Right atrium auricular region (tissue), 2 donors: ENCODE measurements around the gene CREB3. TPM values are rescaled to one million over a fixed set of nuclear protein-coding genes. Genes with fewer than 3 reads are reported as not detected.

Experiments used
- DNase-seq: peaks from one replicate; pipeline ENCODE4 v3.0.0-alpha.2; 2019; ENCODE audit warnings: low spot score
- H3K27ac ChIP-seq, 2 donors: fragments of 200-600 bp; sonication (generic); 1 replicate in 1 of 2; 2 replicates in 1 of 2; pipeline ENCODE4 v1.5.1; 2016 to 2019
- H3K27me3 ChIP-seq, 2 donors: fragments of 200-600 bp; sonication (generic); one replicate each; pipeline versions ENCODE4 v1.5.1 to v1.6.0; 2017 to 2019
- H3K36me3 ChIP-seq: fragments of 200-600 bp; sonication (generic); one replicate; pipeline ENCODE4 v1.5.1; 2016
- H3K4me1 ChIP-seq, 2 donors: fragments of 200-600 bp; sonication (generic); one replicate each; pipeline versions ENCODE4 v1.5.1 to v1.6.0; 2017 to 2019
- H3K4me3 ChIP-seq, 2 donors: fragments of 200-600 bp; sonication (generic); 1 replicate in 1 of 2; 2 replicates in 1 of 2; pipeline ENCODE4 v1.5.1; 2017 to 2019; ENCODE audit warnings: mild to moderate bottlenecking in 1 of 2, moderate library complexity in 1 of 2
- H3K9me3 ChIP-seq, 2 donors: fragments of 200-600 bp; sonication (generic); one replicate each; pipeline ENCODE4 v1.5.1; 2019
- CTCF ChIP-seq, 2 donors: fragments of 200-600 bp; sonication (generic); IDR thresholded peaks; one replicate each; pipeline ENCODE4 v1.5.1; 2019; ENCODE audit warnings: antibody characterized with exemption in 2 of 2
- total RNA-seq, 2 donors: library from RNA; depleted of rRNA; stranded (reverse); fragments of >200 nt; gene quantifications; one replicate each; pipeline ENCODE4 v1.1.0, GENCODE V29; 2016

The CREB3 gene
- total RNA-seq, 2 donors from 2014 or later, result 34.6 to 48.5 TPM

DNA sequence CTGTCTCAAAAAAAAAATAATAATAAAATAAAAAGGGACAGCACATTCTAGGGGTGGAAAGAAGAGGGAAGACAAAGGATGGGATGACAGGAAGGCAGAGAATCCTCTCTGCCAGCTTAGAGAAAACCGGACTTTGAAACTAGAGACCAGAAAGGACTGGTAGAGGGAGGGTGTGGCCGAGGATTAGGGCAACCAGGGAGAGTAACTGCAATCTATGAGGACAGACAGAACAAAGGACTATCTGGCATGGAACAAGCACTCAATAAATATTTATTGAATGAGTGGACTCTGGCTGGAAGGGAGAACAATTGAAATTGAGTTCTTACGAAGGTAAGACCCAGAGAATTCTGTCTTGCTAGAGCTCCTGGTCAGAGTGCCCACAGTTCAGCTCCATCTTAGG lies 14.1 kb downstream of the CREB3 start:
- Histone ChIP-seq H3K4me1 (peaks cover 0 to 71% of the 10 kb centered on the region in 2 donors), H3K36me3 (peaks cover 50% of the 10 kb centered on the region), H3K27me3 (no peaks in the 10 kb centered on the region), H3K27ac (peak overlapping the region; percentile 94 to 95), H3K4me3 (peak overlapping the region; percentile 84 to 86), H3K9me3 (no peaks in the 10 kb centered on the region)
- DNase-seq, result no peak
- TF ChIP-seq CTCF (IDR thresholded peaks at IDR 0.05), result no peak

- Histone ChIP-seq H3K9me3 (no peaks in the 10 kb centered on the region), H3K27ac (peak overlapping the region; percentile 94 to 95), H3K27me3 (no peaks in the 10 kb centered on the region), H3K4me3 (peak overlapping the region; percentile 84 to 86), H3K4me1 (peaks cover 0 to 65% of the 10 kb centered on the region in 2 donors), H3K36me3 (peaks cover 50% of the 10 kb centered on the region)
- DNase-seq, result no peak
- no peak for TF ChIP-seq CTCF (IDR thresholded peaks at IDR 0.05)
Measured at GRCh38 chr9:35748242-35748857, 15.9 kb downstream of the CREB3 start.

DNA sequence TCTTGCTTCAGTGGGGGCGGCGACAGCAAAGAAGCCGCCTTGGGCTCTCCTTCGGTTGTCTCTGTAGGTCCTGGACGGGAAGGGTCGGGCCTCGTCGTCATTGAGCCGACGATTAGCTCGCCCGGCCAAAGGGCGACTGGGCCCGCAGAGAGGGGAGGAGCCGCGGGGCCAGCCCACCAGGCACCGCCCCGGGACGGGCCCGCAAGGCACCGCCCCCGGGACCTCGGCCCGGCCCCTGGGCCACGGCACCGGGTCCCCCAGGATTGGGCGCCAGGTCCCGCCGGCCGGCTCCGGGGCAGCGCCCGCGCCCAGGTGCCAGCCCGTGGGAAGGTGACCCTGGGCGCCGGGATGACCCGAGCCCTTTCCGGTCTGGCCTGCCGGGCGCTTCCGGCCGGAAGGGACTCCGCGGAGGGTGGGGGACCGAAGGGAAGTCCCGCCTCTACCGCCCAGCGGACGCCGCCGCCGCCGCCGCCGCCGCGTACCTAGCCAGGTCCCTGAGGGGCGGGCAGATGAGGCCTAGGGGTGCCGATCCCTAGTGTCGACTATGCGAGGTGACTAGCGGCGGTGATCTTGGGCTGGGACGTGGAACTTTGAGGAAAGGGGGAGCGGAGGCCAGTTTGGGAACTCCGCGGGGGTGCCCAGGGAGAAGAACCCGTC lies 16.5 kb downstream of the CREB3 start, which contains the start of the genes GBA2 and RGP1:
Gene GBA2 (minus strand): TSS at position 371 of the 657 bp plus-strand sequence. CDS start 524 bp downstream, outside the sequence.
Gene RGP1 (plus strand): TSS at position 430 of the 657 bp plus-strand sequence. CDS start 469 bp downstream, outside the sequence.
- TF ChIP-seq CTCF (IDR thresholded peaks at IDR 0.05), result no peak
- no peaks in the 10 kb centered on the region for H3K9me3 ChIP-seq
- peaks cover 50% of the 10 kb centered on the region for H3K36me3 ChIP-seq
- DNase-seq, result peak; percentile 76
- H3K4me1 ChIP-seq, result peaks cover 0 to 62% of the 10 kb centered on the region in 2 donors
- peak within 1 kb of the TSS; percentile 84 to 86 for H3K4me3 ChIP-seq
- H3K27me3 ChIP-seq, result no peaks in the 10 kb centered on the region
- peak within 1 kb of the TSS; percentile 94 to 95 for H3K27ac ChIP-seq

DNA sequence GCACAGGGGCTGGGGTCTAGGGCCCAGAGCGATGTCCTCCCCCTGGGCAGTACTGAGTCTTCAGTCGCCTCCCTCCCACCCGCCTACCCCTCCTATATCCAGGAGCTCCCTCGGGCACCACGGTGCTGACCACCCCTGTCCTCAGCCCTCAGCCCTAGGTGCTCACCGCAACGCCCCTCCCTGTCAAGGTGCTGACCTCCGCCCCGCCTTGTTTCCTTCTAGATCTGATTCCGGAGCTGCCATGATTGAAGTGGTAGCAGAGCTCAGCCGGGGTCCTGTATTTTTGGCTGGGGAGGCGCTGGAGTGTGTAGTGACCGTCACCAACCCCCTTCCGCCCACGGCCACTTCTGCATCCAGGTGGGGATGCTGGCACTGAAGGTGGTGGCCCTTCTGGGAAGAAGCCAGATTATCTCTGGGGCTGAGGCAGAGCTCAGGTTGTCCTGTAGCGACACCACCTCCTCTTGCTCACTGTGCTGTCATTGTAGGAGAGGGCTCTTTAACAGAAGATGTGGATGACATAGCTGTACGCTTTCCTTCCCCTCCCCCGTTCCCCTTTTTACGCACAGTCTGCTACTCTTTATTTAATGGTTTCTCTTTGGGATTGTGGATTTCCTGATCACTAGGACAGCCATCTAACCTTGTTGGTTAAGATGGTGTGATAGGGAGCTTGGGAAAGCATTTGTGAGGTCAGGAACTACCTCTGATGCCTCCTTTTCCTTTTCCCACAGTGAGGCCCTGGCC lies 17.2 kb downstream of the CREB3 start:
- no peak for TF ChIP-seq CTCF (IDR thresholded peaks at IDR 0.05)
- H3K27ac ChIP-seq, result peak overlapping the region; percentile 94 to 95
- H3K4me3 ChIP-seq, result peak overlapping the region; percentile 84 to 86
- peaks cover 0 to 55% of the 10 kb centered on the region in 2 donors for H3K4me1 ChIP-seq
- H3K9me3 ChIP-seq, result no peaks in the 10 kb centered on the region
- peaks cover 46% of the 10 kb centered on the region for H3K36me3 ChIP-seq
- H3K27me3 ChIP-seq, result no peaks in the 10 kb centered on the region
- no peak for DNase-seq

DNA sequence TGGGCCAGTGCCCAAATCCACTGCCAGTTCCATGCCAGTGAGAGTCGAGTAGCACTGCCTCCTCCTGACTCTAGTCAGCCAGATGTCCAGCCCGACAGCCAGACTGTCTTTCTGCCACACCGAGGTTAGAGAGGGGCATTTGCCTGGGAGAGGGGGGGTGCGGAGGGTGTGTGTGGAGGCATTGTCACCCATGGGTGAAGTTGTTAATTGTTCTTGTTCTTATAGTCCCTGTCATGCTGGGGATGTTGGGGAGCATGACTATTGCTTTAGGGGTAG lies 17.7 kb downstream of the CREB3 start:
- Histone ChIP-seq H3K9me3 (no peaks in the 10 kb centered on the region), H3K27me3 (no peaks in the 10 kb centered on the region), H3K36me3 (peaks cover 44% of the 10 kb centered on the region), H3K4me1 (peaks cover 0 to 50% of the 10 kb centered on the region in 2 donors), H3K27ac (peak overlapping the region; percentile 94 to 95), H3K4me3 (peak overlapping the region in 1 of 2 donors; percentile 84)
- no peak for DNase-seq
- TF ChIP-seq CTCF (IDR thresholded peaks at IDR 0.05), result no peak
